ENCODE measurements around the gene FRMD4A. TPM values are rescaled to one million over a fixed set of nuclear protein-coding genes. Genes with fewer than 3 reads are reported as not detected.

FRMD4A gene
- total RNA-seq, 4 donors from 2014 or later = 4.4 to 7.1 (median 5.2) TPM

DNA sequence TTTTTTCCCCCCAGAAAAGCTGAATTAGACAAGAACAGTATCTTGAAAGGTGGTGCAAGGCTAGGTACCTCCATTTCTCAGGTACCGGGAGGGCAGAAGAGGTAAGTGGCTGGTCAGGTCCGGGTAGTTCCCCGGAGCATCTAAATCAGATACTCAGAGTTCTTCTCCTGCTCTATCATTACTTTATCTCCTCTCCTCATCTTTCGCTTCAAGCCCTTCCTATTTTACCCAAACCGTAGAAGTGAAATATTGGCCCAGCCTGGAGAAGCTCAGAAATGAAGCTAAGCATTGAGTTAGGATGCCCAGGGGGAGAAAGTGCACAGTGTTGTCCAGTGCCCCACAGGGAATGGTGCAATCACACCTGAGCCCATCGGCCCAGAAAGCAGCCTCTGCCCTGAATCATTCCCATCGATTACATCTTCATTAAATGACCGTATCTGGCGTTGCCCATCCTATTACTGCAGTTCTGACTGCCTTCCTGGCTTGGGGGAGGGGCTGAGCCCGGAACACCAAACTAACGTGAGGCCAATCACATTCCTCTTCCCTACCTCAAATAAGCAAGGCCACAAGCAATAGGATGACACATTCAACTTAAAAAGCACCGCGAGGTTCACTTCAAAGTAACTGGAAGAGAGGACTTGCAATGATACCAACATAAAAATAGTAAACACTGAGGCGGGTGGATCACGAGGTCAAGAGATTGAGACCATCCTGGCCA is 627.5 kb downstream of the FRMD4A start:
- Histone ChIP-seq H3K9me3 (no peaks in the 10 kb centered on the region), H3K4me3 (no peak overlapping the region), H3K4me1 (peaks cover 19 to 20% of the 10 kb centered on the region in 2 donors), H3K27ac (no peak overlapping the region), H3K36me3 (no peaks in the 10 kb centered on the region), H3K27me3 (no peaks in the 10 kb centered on the region)
- no peak for DNase-seq
- TF ChIP-seq, protein P1, sequence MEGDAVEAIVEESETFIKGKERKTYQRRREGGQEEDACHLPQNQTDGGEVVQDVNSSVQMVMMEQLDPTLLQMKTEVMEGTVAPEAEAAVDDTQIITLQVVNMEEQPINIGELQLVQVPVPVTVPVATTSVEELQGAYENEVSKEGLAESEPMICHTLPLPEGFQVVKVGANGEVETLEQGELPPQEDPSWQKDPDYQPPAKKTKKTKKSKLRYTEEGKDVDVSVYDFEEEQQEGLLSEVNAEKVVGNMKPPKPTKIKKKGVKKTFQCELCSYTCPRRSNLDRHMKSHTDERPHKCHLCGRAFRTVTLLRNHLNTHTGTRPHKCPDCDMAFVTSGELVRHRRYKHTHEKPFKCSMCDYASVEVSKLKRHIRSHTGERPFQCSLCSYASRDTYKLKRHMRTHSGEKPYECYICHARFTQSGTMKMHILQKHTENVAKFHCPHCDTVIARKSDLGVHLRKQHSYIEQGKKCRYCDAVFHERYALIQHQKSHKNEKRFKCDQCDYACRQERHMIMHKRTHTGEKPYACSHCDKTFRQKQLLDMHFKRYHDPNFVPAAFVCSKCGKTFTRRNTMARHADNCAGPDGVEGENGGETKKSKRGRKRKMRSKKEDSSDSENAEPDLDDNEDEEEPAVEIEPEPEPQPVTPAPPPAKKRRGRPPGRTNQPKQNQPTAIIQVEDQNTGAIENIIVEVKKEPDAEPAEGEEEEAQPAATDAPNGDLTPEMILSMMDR (IDR thresholded peaks at IDR 0.05 in 4 of 5, conservative IDR thresholded peaks at IDR 0.05 in 1 of 5) = no peak
- TF ChIP-seq POLR2A (IDR thresholded peaks at IDR 0.05) = no peak
- intact Hi-C loops (cut with DNase I; ENCODE audit: low total_unique reads) (no loop called here), in situ Hi-C loops (cut with MboI; ENCODE audit: low sequenced_read_pairs in 4 of 4) (no loop called here)
- no peak for ATAC-seq

DNA sequence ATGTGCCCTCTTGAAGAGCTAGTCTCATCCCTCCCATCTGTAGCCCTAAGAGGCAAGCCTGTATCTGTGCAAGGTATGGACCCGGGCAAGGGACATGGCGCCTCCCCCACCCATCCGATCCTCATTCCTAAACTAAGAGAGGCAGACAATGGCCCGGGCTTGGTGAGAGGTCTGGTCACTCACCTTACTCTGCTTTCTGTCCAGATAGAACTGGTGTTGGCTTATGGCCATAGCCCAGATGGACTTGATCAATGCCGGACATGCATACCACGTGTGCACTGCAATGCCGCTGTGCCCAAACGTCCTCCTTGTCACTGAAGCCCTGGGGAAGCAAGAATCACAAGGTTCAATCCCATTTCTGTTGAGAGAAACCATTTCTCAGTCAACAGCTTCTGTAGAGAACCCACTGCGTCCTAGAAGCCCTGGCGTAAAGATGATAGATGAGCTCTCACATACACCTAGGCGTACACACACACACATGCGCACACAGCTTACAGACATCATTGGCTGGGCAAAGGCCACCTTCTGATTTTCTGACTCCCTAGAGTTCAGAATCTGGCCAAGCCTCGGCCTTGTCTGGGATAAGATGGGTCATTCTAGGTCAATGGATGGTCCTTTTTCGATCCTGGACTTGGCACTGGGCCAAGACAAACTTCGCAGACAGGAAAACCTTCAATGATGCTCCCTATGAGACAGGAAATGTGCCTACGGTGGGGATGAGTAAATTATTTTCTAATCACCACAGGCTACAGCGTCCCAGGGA is 629.4 kb downstream of the FRMD4A start:
- Histone ChIP-seq H3K4me3 (no peak overlapping the region), H3K27me3 (no peaks in the 10 kb centered on the region), H3K36me3 (no peaks in the 10 kb centered on the region), H3K4me1 (peaks cover 3 to 4% of the 10 kb centered on the region in 2 donors), H3K27ac (no peak overlapping the region), H3K9me3 (no peaks in the 10 kb centered on the region)
- in situ Hi-C loops (cut with MboI; ENCODE audit: low sequenced_read_pairs in 4 of 4) (no loop called here), intact Hi-C loops (cut with DNase I; ENCODE audit: low total_unique reads) (no loop called here)
- ATAC-seq (no peak), DNase-seq (no peak)
- TF ChIP-seq, protein P1 (IDR thresholded peaks at IDR 0.05 in 4 of 5, conservative IDR thresholded peaks at IDR 0.05 in 1 of 5) = no peak
- no peak for TF ChIP-seq POLR2A (IDR thresholded peaks at IDR 0.05)

DNA sequence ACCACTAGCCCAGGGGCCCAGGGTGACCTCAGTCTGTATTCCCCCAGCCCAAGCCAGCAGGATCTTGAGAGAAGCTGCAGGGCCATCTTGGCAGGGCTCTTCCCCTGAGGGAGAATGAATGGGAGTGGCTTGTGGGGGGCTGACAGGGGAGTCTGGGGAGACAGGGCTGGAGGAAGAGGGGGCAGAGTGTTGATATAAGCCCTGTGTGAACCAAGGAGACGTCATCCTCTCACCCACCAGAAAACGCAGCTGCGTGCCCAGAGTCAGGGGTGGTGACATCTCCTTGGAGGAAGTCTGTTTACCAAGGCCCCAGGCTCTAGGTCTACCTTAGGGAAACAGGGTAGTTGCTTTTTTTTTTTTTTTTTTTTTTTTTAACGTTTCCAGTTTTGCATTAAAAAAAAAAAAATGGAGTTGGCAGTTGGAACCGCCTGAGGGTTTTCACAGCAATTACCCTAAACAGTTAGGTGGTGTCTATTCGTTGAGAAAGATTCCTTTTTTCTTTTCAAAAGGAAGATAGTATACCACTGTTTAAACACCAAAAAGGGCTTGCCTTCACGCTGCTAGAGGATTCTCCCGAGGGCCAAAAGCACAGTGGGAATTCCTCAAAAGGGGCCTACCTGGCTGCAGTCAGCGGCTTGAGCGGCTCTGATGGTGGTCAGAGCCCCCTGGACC is 630.1 kb downstream of the FRMD4A start:
- H3K27me3 ChIP-seq = no peaks in the 10 kb centered on the region
- in situ Hi-C loops (cut with MboI; ENCODE audit: low sequenced_read_pairs in 4 of 4) = no loop called here
- ATAC-seq = no peak
- no peak for DNase-seq
- no peaks in the 10 kb centered on the region for H3K36me3 ChIP-seq
- peaks cover 0 to under 1% of the 10 kb centered on the region in 2 donors for H3K4me1 ChIP-seq
- no peak overlapping the region for H3K27ac ChIP-seq
- no peak for TF ChIP-seq POLR2A (IDR thresholded peaks at IDR 0.05)
- no peaks in the 10 kb centered on the region for H3K9me3 ChIP-seq
- no peak overlapping the region for H3K4me3 ChIP-seq
- intact Hi-C loops (cut with DNase I; ENCODE audit: low total_unique reads) = no loop called here

DNA sequence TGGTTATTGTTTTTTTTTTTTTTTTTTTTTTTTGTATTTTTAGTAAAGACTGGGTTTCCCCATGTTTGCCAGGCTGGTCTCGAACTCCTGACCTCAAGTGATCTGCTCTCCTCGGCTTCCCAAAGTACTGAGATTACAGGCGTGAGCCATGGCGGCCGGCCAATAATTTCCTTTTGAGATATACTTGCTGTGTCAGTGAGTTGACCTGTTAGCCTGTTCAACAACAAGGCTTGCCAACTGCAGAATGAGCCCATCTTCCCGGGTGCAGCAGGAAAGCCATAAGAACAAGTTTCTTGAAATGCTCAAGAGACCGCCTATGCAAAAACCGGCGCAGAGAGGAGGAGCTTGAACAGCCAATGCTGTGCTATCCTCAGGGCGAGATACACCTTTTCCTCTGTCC is 631.5 kb downstream of the FRMD4A start:
- no peak for DNase-seq
- H3K27ac ChIP-seq = no peak overlapping the region
- ATAC-seq = no peak
- TF ChIP-seq, protein P1 (IDR thresholded peaks at IDR 0.05 in 4 of 5, conservative IDR thresholded peaks at IDR 0.05 in 1 of 5) = no peak
- TF ChIP-seq POLR2A (IDR thresholded peaks at IDR 0.05) = no peak
- no peaks in the 10 kb centered on the region for H3K27me3 ChIP-seq
- no peaks in the 10 kb centered on the region for H3K9me3 ChIP-seq
- H3K4me3 ChIP-seq = no peak overlapping the region
- intact Hi-C loops (cut with DNase I; ENCODE audit: low total_unique reads) (no loop called here), in situ Hi-C loops (cut with MboI; ENCODE audit: low sequenced_read_pairs in 4 of 4) (no loop called here)
- no peaks in the 10 kb centered on the region for H3K36me3 ChIP-seq
- no peaks in the 10 kb centered on the region for H3K4me1 ChIP-seq

DNA sequence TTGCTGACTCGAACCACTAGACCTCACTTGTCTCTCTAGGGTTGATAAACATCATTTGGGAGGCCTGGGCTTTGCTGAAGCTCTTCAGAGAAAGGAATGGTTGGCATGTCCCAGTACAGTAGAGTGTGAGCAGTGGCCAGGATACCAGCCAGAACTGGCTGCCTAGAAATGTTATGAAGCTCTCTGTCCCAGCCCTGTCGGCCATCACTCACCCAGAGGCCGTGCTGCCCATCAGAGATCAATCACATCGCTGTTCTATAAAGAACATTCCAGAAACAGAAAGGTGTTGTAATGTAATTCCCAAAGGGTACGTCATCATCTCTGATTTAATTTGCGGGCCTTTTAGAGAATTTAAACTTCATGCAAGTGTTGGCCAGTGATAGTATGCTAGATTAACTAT is 632.5 kb downstream of the FRMD4A start:
- no peaks in the 10 kb centered on the region for H3K9me3 ChIP-seq
- no peak overlapping the region for H3K4me3 ChIP-seq
- H3K4me1 ChIP-seq = no peaks in the 10 kb centered on the region
- H3K27ac ChIP-seq = no peak overlapping the region
- TF ChIP-seq, protein P1 (IDR thresholded peaks at IDR 0.05 in 4 of 5, conservative IDR thresholded peaks at IDR 0.05 in 1 of 5) = no peak
- TF ChIP-seq POLR2A (IDR thresholded peaks at IDR 0.05) = no peak
- intact Hi-C loops (cut with DNase I; ENCODE audit: low total_unique reads) = no loop called here
- H3K27me3 ChIP-seq = no peaks in the 10 kb centered on the region
- DNase-seq (no peak), ATAC-seq (no peak)
- H3K36me3 ChIP-seq = no peaks in the 10 kb centered on the region
- in situ Hi-C loops (cut with MboI; ENCODE audit: low sequenced_read_pairs in 4 of 4) = no loop called here
